ENCODE measurements around the gene ADGRV1. TPM values are rescaled to one million over a fixed set of nuclear protein-coding genes. Genes with fewer than 3 reads are reported as not detected.
A peak's percentile ranks its signal among the peaks of the same experiment; 100 is the strongest.

Gene ADGRV1
- total RNA-seq, 4 donors from 2014 or later = 0.39 to 1.9 (median 1.00) TPM

DNA sequence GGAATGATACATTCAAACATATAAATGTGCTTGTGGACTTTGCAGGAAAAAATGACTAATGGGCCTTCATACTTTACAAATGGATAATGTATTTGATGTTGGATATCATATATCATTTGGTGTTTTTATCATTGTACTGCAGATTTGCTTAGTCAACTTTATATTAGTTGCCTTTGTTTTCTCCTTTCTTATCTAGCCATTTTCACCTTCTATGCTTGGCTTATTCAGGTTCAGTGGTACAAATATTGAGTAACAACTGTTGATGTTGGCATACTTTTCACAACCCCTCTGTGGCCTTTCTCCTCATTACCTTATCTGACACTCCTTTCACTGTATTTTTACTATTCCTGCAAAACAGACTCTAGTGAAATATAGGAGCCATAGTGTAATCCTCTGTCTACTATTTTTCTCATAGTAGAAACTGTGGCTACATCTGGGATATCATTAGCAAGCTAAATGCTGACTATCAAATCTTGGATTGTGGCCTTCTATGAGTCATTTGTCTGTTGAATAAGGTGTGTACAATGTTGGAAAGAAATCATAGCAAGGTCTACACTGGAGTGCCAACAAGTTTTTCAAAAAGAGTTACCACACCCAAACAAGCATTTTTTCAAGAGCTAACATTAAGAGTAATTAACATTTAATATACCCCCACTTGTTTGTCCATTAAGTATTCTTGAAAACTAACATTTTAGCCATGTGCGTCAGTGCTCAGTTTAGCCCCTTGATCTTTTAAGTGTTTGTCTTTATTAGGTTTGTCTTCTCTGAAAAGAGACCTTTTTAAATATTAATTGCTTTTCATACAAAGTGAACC is 330.1 kb downstream of the ADGRV1 start:
- 81 to 85% methylated on average over 1 of the region's 1 CpG for WGBS, 2 donors
- Histone ChIP-seq H3K36me3 (no peaks in the 10 kb centered on the region), H3K9me3 (no peaks in the 10 kb centered on the region), H3K4me1 (peaks cover 0 to 4% (median 0%) of the 10 kb centered on the region in 4 donors), H3K27ac (peak overlapping the region in 1 of 4 donors; percentile 17), H3K4me3 (no peak overlapping the region), H3K27me3 (no peaks in the 10 kb centered on the region)
- TF ChIP-seq, protein P1, sequence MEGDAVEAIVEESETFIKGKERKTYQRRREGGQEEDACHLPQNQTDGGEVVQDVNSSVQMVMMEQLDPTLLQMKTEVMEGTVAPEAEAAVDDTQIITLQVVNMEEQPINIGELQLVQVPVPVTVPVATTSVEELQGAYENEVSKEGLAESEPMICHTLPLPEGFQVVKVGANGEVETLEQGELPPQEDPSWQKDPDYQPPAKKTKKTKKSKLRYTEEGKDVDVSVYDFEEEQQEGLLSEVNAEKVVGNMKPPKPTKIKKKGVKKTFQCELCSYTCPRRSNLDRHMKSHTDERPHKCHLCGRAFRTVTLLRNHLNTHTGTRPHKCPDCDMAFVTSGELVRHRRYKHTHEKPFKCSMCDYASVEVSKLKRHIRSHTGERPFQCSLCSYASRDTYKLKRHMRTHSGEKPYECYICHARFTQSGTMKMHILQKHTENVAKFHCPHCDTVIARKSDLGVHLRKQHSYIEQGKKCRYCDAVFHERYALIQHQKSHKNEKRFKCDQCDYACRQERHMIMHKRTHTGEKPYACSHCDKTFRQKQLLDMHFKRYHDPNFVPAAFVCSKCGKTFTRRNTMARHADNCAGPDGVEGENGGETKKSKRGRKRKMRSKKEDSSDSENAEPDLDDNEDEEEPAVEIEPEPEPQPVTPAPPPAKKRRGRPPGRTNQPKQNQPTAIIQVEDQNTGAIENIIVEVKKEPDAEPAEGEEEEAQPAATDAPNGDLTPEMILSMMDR (IDR thresholded peaks at IDR 0.05) = no peak
- peak in 1 of 2 donors; percentile 20 for TF ChIP-seq EP300 (IDR thresholded peaks at IDR 0.05)
- no peak for DNase-seq (ENCODE audit: low spot score in 2 of 2)

DNA sequence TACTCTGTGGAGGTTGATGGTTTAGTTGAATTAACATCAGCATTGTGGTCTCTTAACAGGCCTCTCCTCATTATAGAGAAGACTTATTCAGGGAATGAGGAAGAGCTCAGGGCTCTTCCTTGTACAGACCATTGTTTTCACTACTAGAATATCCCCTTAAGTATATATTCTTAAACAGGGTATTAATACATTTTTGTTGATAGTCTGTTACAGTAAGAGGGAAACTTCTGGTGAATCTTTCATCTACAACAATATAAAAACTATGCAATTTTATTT is 330.7 kb downstream of the ADGRV1 start:
- no peak for DNase-seq (ENCODE audit: low spot score in 2 of 2)
- Histone ChIP-seq H3K4me3 (no peak overlapping the region), H3K4me1 (peaks cover 0 to 4% (median 0%) of the 10 kb centered on the region in 4 donors), H3K27ac (no peak overlapping the region), H3K36me3 (no peaks in the 10 kb centered on the region), H3K9me3 (no peaks in the 10 kb centered on the region), H3K27me3 (no peaks in the 10 kb centered on the region)
- TF ChIP-seq EP300 (IDR thresholded peaks at IDR 0.05) = no peak
- TF ChIP-seq, protein P1 (IDR thresholded peaks at IDR 0.05) = no peak
- no peak for TF ChIP-seq POLR2A (IDR thresholded peaks at IDR 0.05)

DNA sequence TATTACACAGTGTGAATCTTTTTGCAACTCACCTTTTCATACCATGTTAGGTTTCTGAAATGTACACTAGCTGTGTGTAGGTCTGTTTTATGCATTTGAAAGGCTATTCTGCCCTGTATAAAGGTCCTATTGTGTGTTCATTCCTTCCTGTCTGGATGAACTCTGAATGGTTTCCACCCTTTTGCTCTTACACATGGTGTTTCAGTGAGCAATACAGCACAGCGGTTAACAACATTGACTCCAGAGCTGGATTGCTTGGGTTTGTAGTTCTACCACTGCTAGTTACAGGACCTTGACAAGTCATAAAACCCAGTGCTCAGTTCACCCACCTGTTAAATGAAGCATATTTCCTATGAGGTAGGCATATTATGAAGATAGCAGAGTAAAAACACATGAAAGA is 331.6 kb downstream of the ADGRV1 start:
- TF ChIP-seq, protein P1 (IDR thresholded peaks at IDR 0.05) = no peak
- TF ChIP-seq EP300 (IDR thresholded peaks at IDR 0.05) (no peak), POLR2A (IDR thresholded peaks at IDR 0.05) (no peak)
- Histone ChIP-seq H3K9me3 (no peaks in the 10 kb centered on the region), H3K27ac (no peak overlapping the region), H3K36me3 (no peaks in the 10 kb centered on the region), H3K4me3 (no peak overlapping the region), H3K4me1 (peaks cover 0 to 4% (median 0%) of the 10 kb centered on the region in 4 donors), H3K27me3 (no peaks in the 10 kb centered on the region)
- 93 to 100% methylated on average over 1 of the region's 1 CpG for WGBS, 2 donors
- no peak for DNase-seq (ENCODE audit: low spot score in 2 of 2)

DNA sequence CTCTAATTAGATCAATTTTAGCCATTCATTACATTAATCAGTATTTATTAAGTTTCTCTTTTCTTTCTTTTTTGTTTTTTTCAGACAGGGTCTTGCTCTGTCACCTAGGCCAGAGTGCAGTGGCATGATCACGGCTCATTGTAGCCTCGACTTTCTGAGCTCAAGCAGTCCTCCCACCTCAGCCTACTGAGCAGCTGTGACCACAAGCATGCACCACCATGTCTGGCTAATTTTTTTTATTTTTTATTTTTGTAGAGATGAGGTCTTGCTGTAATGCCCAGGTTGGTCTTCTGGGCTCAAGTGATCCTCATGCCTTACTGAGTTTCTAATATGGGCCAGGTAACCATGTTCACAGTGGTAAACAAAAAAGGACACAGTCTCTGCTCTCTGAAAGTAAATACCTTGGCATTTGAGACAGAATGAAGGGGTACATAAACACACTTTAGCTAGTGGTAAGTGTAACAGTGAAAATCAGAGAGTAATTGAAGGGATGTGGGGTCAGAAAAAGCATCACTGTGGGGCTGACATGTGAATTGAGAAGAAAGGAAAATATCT is 336.3 kb downstream of the ADGRV1 start:
- Histone ChIP-seq H3K36me3 (no peaks in the 10 kb centered on the region), H3K4me3 (no peak overlapping the region), H3K4me1 (no peaks in the 10 kb centered on the region), H3K9me3 (no peaks in the 10 kb centered on the region), H3K27me3 (no peaks in the 10 kb centered on the region), H3K27ac (no peak overlapping the region)
- DNase-seq (ENCODE audit: low spot score in 2 of 2) = no peak
- 92 to 95% methylated on average over 2 of the region's 2 CpGs for WGBS, 2 donors
- TF ChIP-seq, protein P1 (IDR thresholded peaks at IDR 0.05) = no peak
- TF ChIP-seq EP300 (IDR thresholded peaks at IDR 0.05) = no peak

DNA sequence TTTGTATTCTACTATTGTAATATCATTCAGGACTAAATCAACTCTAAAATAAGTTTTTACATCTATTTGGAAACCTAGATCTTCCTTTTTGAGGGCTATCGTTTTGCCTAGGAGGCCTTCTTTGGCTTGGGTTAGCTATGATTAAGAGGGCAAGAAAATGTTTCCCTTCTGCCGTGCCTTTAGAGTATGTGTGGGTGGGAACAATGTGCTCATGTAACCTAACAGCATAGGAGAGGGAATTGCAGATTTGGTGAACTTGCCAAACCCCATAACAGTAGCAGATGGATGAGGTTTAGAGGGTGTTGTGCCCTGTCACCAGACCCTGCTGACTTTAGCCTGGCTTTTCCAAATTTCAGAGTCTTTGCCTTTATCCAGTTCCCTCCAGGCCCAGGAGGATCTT is 339.0 kb downstream of the ADGRV1 start:
- H3K9me3 ChIP-seq = no peaks in the 10 kb centered on the region

More for the DNA sequence above, 339.0 kb downstream of the ADGRV1 start:
- 38 to 66% methylated on average over 2 of the region's 2 CpGs for WGBS, 2 donors
- peaks cover 0 to 2% (median 0%) of the 10 kb centered on the region in 4 donors for H3K4me1 ChIP-seq
- no peaks in the 10 kb centered on the region for H3K36me3 ChIP-seq
- DNase-seq (ENCODE audit: low spot score in 2 of 2) = no peak
- H3K4me3 ChIP-seq = no peak overlapping the region
- no peak overlapping the region for H3K27ac ChIP-seq
- no peak for TF ChIP-seq POLR2A (IDR thresholded peaks at IDR 0.05)
- no peak for TF ChIP-seq EP300 (IDR thresholded peaks at IDR 0.05)
- no peaks in the 10 kb centered on the region for H3K27me3 ChIP-seq

Measured in tibial nerve (tissue), 4 donors.